ENCODE measurements around the gene SIPA1L2.
A peak's percentile ranks its signal among the peaks of the same experiment; 100 is the strongest.

Gene SIPA1L2

GRCh38 chr1:232630047-232630893, at the start of gene SIPA1L2:
Gene SIPA1L2, minus strand, starts transcription at chr1:232630133. Its CDS starts 114,794 bp downstream, at chr1:232515339.
- peak; percentile 46 to 82 for DNase-seq (ENCODE audit: low read depth in 2 of 2)

- no peak for DNase-seq (ENCODE audit: low read depth in 2 of 2)
These were observed 48.4 kb upstream of the SIPA1L2 start for GRCh38 chr1:232678185-232678886.

GRCh38 chr1:232676307-232676706, 46.4 kb upstream of the SIPA1L2 start:
- no peak for DNase-seq (ENCODE audit: low read depth in 2 of 2)

- no peak for DNase-seq (ENCODE audit: low read depth in 2 of 2)
These were observed 46.0 kb upstream of the SIPA1L2 start for GRCh38 chr1:232675898-232676297.

- DNase-seq (ENCODE audit: low read depth in 2 of 2): no peak
These were observed 45.3 kb upstream of the SIPA1L2 start for GRCh38 chr1:232675260-232675659.

GRCh38 chr1:232673256-232673655, 43.3 kb upstream of the SIPA1L2 start:
- DNase-seq (ENCODE audit: low read depth in 2 of 2): no peak

GRCh38 chr1:232669981-232670747, 40.2 kb upstream of the SIPA1L2 start:
- no peak for DNase-seq (ENCODE audit: low read depth in 2 of 2)

GRCh38 chr1:232667778-232668165, 37.8 kb upstream of the SIPA1L2 start:
- no peak for DNase-seq (ENCODE audit: low read depth in 2 of 2)

- no peak for DNase-seq (ENCODE audit: low read depth in 2 of 2)
These were observed 37.3 kb upstream of the SIPA1L2 start for GRCh38 chr1:232667094-232667777.

- no peak for DNase-seq (ENCODE audit: low read depth in 2 of 2)
These were observed 35.2 kb upstream of the SIPA1L2 start for GRCh38 chr1:232664844-232665777.

- DNase-seq (ENCODE audit: low read depth in 2 of 2): no peak
These were observed 33.0 kb upstream of the SIPA1L2 start for GRCh38 chr1:232662910-232663309.

GRCh38 chr1:232658386-232658785, 28.5 kb upstream of the SIPA1L2 start:
- no peak for DNase-seq (ENCODE audit: low read depth in 2 of 2)

GRCh38 chr1:232657426-232658005, 27.6 kb upstream of the SIPA1L2 start:
- DNase-seq (ENCODE audit: low read depth in 2 of 2): no peak

GRCh38 chr1:232655746-232656085, 25.8 kb upstream of the SIPA1L2 start:
- no peak for DNase-seq (ENCODE audit: low read depth in 2 of 2)

GRCh38 chr1:232655028-232655745, 25.3 kb upstream of the SIPA1L2 start:
- DNase-seq (ENCODE audit: low read depth in 2 of 2): no peak

- DNase-seq (ENCODE audit: low read depth in 2 of 2): no peak
These were observed 23.9 kb upstream of the SIPA1L2 start for GRCh38 chr1:232653789-232654188.

GRCh38 chr1:232650845-232651244, 20.9 kb upstream of the SIPA1L2 start:
- no peak for DNase-seq (ENCODE audit: low read depth in 2 of 2)

- no peak for DNase-seq (ENCODE audit: low read depth in 2 of 2)
These were observed 20.5 kb upstream of the SIPA1L2 start for GRCh38 chr1:232650418-232650817.

GRCh38 chr1:232648316-232648715, 18.4 kb upstream of the SIPA1L2 start:
- no peak for DNase-seq (ENCODE audit: low read depth in 2 of 2)

GRCh38 chr1:232644209-232644608, 14.3 kb upstream of the SIPA1L2 start:
- no peak for DNase-seq (ENCODE audit: low read depth in 2 of 2)

Data from stimulated activated CD8-positive, alpha-beta memory T cell treated with anti-CD3 and anti-CD28 coated beads, Interleukin-7, amount 100 ng/mL, for 4 hours (primary cell).